ENCODE data around the gene YPEL3. TPM values are rescaled to one million over a fixed set of nuclear protein-coding genes. Genes with fewer than 3 reads are reported as not detected.

Gene YPEL3
- total RNA-seq, 4 donors from 2014 or later = 90.8 to 154 (median 125) TPM

DNA sequence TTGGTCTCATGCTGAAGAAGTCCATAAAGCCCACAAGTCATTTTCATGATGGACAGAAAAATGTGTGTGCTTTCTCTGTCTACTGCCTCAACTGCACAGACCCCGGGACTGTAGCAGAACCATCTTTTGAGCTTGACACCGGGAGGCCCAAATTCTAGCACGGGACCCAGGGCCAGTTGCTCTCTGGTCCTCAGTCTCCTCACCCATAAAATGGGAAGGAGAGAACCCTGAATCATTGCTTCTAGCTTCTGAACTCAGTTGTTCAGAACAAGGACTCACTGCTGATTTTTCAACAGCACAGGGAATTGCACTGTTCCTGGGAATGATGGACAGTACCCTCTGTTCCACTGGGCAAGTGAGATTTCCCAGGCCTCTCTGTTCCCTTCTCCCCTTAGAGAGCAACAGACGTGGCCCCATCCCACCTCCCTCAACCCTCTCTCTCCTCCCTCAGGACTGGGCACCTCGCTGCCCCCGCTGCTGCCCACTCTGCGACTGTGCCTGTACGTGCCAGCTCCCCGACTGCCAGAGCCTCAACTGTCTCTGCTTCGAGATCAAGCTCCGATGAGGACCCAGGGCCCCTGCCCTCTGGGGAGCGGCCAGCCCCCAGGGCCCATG lies 32.6 kb downstream of the YPEL3 start:
- Histone ChIP-seq H3K36me3 (peaks cover 0 to 11% (median 5%) of the 10 kb centered on the region in 4 donors), H3K27ac (peak overlapping the region; percentile 91 to 99 (median 98)), H3K4me1 (peaks cover 26 to 41% (median 33%) of the 10 kb centered on the region in 4 donors), H3K9me3 (no peaks in the 10 kb centered on the region), H3K4me3 (peak overlapping the region; percentile 47 to 94 (median 82)), H3K27me3 (no peaks in the 10 kb centered on the region)
- 59 to 71% methylated on average over 5 to 12 of the region's 12 CpGs for WGBS, 2 donors (ENCODE audit: low coverage in 1 of 2)
- no peak for DNase-seq
- in situ Hi-C loops (cut with MboI; ENCODE audit: low pct_ligation_motif_present in 1 of 4, low pct_unique_long_range_greater_than_20kb in 1 of 4, low sequenced_read_pairs in 3 of 4) = no loop called here
- no peak for TF ChIP-seq POLR2A (IDR thresholded peaks at IDR 0.05)
- no peak for TF ChIP-seq EP300 (IDR thresholded peaks at IDR 0.05; ENCODE audit: low read depth)
- TF ChIP-seq, protein P1, sequence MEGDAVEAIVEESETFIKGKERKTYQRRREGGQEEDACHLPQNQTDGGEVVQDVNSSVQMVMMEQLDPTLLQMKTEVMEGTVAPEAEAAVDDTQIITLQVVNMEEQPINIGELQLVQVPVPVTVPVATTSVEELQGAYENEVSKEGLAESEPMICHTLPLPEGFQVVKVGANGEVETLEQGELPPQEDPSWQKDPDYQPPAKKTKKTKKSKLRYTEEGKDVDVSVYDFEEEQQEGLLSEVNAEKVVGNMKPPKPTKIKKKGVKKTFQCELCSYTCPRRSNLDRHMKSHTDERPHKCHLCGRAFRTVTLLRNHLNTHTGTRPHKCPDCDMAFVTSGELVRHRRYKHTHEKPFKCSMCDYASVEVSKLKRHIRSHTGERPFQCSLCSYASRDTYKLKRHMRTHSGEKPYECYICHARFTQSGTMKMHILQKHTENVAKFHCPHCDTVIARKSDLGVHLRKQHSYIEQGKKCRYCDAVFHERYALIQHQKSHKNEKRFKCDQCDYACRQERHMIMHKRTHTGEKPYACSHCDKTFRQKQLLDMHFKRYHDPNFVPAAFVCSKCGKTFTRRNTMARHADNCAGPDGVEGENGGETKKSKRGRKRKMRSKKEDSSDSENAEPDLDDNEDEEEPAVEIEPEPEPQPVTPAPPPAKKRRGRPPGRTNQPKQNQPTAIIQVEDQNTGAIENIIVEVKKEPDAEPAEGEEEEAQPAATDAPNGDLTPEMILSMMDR (IDR thresholded peaks at IDR 0.05) = no peak
- TF ChIP-seq POLR2AphosphoS5 (IDR thresholded peaks at IDR 0.05) = no peak
- intact Hi-C loops (cut with DNase I; ENCODE audit: low total_unique reads) = no loop called here

DNA sequence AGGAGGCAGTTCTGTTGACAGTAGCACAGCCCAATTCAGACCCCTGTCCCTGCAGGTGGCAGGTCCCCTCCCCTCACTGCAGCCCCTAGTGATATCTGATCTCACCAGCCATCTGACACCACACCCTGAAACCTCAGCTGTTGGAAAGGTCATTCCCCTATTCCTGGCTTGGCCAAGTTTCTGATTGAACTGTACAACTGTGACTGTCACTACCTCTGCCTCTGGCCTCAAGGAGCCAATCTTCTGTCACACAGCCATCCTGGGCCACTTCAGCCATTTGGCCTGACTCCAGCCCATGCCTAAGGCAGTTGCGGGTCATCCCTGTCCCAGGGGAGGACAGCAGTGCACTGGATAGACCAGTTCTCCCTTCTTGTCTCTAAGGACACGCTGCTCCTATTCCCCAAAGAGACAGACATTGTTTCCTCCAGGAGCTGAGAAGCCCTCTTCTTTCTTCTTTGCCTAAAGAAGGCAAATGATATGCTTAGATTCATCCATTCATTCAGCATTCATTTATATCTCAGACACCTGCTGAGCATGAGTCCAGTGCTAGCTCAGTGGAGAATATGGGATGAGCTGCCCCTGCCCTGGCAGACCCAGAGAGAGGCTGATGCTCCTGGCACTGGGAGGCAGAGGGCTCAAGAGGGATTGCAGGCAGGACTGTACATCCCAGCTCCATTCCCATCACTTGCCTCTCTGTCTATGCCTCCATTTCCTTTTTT lies 35.0 kb downstream of the YPEL3 start:
- in situ Hi-C loops (cut with MboI; ENCODE audit: low pct_ligation_motif_present in 1 of 4, low pct_unique_long_range_greater_than_20kb in 1 of 4, low sequenced_read_pairs in 3 of 4) (no loop called here), intact Hi-C loops (cut with DNase I; ENCODE audit: low total_unique reads) (no loop called here)
- H3K27me3 ChIP-seq = no peaks in the 10 kb centered on the region
- peaks cover 10 to 21% (median 16%) of the 10 kb centered on the region in 4 donors for H3K4me1 ChIP-seq
- 76% methylated on average over 2 of the region's 2 CpGs; no CpG with 5 or more reads in 1 of the 2 donors for WGBS, 2 donors (ENCODE audit: low coverage in 1 of 2)
- DNase-seq = no peak
- no peaks in the 10 kb centered on the region for H3K36me3 ChIP-seq
- no peak overlapping the region for H3K27ac ChIP-seq
- H3K4me3 ChIP-seq = no peak overlapping the region
- TF ChIP-seq, protein P1 (IDR thresholded peaks at IDR 0.05) = no peak
- TF ChIP-seq POLR2AphosphoS5 (IDR thresholded peaks at IDR 0.05) (no peak), POLR2A (IDR thresholded peaks at IDR 0.05) (no peak), EP300 (IDR thresholded peaks at IDR 0.05; ENCODE audit: low read depth) (no peak)
- no peaks in the 10 kb centered on the region for H3K9me3 ChIP-seq

DNA sequence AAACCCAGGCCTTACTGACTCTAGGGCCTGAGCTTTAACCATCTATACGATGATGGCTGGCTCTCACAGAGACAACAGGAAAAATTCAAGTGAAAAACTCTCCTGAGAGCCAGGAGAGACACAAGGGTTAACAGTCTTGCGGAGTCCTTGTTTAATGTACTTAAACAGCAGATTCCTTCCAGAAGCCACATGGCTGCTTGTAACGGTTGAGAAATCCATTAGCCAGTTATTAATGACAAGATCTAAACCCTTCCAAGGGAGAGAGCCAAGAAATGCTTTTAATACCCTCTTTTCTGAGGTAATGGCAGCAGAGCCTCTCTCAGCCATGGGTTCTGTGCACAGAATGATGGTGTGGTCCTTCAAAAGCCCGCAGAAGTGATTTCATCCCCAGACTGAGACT lies 35.7 kb downstream of the YPEL3 start:
- no peak for DNase-seq
- H3K36me3 ChIP-seq = no peaks in the 10 kb centered on the region
- WGBS, 2 donors (ENCODE audit: low coverage in 1 of 2) = 71 to 79% methylated on average over 2 to 4 of the region's 4 CpGs
- TF ChIP-seq POLR2AphosphoS5 (IDR thresholded peaks at IDR 0.05) = no peak
- TF ChIP-seq EP300 (IDR thresholded peaks at IDR 0.05; ENCODE audit: low read depth) = no peak
- TF ChIP-seq, protein P1 (IDR thresholded peaks at IDR 0.05) = no peak
- TF ChIP-seq POLR2A (IDR thresholded peaks at IDR 0.05) = no peak
- H3K9me3 ChIP-seq = no peaks in the 10 kb centered on the region
- no peaks in the 10 kb centered on the region for H3K27me3 ChIP-seq
- no peak overlapping the region for H3K27ac ChIP-seq
- intact Hi-C loops (cut with DNase I; ENCODE audit: low total_unique reads) (no loop called here), in situ Hi-C loops (cut with MboI; ENCODE audit: low pct_ligation_motif_present in 1 of 4, low pct_unique_long_range_greater_than_20kb in 1 of 4, low sequenced_read_pairs in 3 of 4) (no loop called here)
- H3K4me3 ChIP-seq = no peak overlapping the region
- H3K4me1 ChIP-seq = peaks cover 10 to 21% (median 16%) of the 10 kb centered on the region in 4 donors

DNA sequence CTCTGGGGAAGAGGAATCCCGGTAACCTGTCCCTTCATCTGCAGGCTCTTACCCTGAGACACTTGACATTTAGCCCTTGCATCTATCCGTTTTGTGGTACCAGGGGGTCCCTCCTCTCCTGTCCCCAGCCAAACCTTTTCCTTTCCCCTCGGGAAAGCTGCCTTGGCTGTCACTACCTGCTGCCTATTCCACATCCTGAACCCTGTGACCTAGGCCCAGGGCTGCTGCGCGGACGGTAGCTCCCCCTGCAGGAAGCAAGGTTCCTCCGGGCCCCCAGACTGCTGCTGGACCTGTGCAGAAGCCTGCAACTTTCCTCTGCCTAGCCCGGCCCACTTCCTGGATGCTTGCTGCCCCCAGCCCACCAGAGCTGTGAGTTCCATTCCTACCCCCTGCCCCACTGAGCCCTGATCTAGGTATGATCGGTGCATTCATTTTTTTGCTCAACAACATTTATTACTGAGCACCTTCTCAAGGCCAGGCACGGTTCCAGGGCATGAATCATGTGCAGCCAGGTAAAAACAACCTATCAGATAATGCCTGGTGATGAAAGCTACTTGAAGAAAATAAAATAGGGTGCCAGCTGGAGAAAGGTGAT lies 41.0 kb downstream of the YPEL3 start:
- Histone ChIP-seq H3K4me1 (peaks cover 4 to 15% (median 13%) of the 10 kb centered on the region in 4 donors), H3K27ac (no peak overlapping the region), H3K36me3 (no peaks in the 10 kb centered on the region), H3K27me3 (no peaks in the 10 kb centered on the region), H3K9me3 (no peaks in the 10 kb centered on the region), H3K4me3 (no peak overlapping the region)
- intact Hi-C loops (cut with DNase I; ENCODE audit: low total_unique reads) = no loop called here
- TF ChIP-seq POLR2AphosphoS5 (IDR thresholded peaks at IDR 0.05) = no peak
- TF ChIP-seq, protein P1 (IDR thresholded peaks at IDR 0.05) = peak; percentile 40 to 53 (median 43)
- in situ Hi-C loops (cut with MboI; ENCODE audit: low pct_ligation_motif_present in 1 of 4, low pct_unique_long_range_greater_than_20kb in 1 of 4, low sequenced_read_pairs in 3 of 4) = no loop called here
- peak; percentile 54 for DNase-seq
- WGBS, 2 donors (ENCODE audit: low coverage in 1 of 2) = 18 to 29% methylated on average over 4 to 10 of the region's 10 CpGs

Measured in transverse colon (tissue), 4 donors.